RPMI7951 (cell line): ENCODE data around the gene SEC16A. TPM values are rescaled to one million over a fixed set of nuclear protein-coding genes. Genes with fewer than 3 reads are reported as not detected.
"Not testable (repeated sequence)": the region's sequence is repeated elsewhere in the genome, so short reads cannot be mapped to it uniquely, and the experiment has no call there.

Experiments
- DNase-seq: peaks from one replicate; pipeline ENCODE4 v3.0.0-alpha.2; 2012; ENCODE audit warnings: low read depth
- total RNA-seq: library from RNA; depleted of rRNA; stranded (reverse); fragments of >200 nt; shearing (Covaris generic); gene quantifications from 2 replicates; pipeline ENCODE4 v1.2.3, GENCODE V29; 2014

SEC16A gene
- total RNA-seq, 1 experiment from 2014 or later: 14.5 TPM

DNA sequence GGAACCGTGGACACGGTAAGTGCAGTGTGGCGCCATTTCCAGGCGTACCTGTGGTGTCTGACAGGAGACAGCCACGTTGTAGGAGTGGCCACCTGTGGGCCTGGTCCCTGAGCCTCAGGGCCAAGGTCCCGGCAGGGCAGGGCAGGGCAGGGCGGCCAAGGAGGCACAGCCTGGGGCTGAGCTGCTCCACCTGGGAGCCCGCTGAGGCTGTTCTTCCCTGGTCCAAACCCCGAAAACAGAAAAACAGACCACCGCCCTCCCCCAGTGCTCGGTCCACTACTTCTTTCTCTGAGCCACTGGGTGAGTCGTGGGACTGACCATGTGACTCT is 63.8 kb downstream of the SEC16A start:
- no peak for DNase-seq

DNA sequence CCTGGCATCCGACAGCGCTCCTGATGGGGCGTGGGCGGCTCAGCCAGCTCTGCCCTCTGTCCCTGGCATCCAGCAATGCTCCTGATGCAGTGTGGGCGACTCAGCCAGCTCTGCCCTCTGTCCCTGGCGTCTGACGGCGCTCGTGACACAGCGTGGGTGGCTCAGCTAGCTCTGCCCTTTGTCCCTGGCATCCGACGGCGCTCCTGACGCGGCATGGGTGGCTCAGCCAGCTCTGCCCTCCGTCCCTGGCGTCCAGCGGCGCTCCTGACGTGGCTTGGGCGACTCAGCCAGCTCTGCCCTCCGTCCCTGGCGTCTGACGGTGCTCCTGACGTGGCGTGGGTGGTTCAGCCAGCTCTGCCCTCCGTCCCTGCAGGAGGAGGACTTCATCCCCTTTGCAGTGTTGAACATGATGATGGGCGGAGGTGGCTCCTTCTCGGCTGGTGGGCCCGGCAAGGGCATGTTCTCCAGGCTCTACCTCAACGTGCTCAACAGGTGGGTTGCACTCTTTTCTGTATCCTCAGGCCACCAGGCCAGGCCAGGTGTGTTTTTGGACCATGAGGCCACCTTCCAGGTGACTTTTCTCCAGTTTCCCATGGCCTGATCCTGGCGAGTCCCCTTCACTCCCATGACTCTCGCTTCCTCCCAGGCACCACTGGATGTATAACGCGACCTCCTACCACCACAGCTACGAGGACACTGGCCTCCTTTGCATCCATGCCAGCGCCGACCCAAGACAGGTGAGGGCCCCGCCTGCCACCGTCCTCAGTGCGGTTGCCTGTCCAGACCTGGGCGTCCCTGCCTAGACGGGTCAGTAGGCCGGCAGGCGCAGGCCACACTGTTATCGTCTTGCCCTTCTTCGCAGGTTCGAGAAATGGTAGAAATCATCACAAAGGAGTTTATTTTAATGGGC is 64.4 kb downstream of the SEC16A start:
- no peak for DNase-seq

DNA sequence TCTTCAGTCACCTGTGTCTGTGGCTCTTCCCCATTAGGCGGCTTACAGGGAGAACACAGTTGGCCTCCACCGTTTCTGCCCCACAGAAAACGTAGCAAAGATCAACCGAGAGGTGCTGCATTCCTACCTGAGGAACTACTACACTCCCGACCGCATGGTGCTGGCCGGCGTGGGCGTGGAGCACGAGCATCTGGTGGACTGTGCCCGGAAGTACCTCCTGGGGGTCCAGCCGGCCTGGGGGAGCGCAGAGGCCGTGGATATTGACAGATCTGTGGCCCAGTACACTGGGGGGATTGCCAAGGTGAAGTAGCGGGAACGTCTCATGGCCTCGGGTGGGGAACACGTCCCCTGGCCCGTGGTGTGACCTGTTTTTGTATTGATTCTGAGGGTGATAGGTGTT is 65.9 kb downstream of the SEC16A start:
- no peak for DNase-seq

DNA sequence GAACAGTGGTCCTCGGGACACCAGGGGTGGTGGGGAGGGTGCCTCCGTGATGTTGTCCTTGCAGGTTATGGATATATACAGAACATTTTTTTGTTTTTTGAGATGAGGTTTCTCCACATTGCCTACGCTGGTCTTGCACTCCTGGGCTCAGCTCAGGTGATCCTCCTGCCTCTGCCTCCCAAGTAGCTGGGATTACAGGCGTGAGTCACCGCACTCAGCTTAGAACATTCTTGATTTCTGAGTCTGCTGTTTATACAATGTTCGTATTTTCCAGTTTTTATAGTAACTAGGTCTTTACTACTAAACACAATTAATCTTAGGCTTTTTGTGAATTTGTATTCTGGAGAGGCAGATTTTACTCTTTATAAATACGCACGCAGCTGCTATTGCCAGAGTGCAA is 66.4 kb downstream of the SEC16A start:
- DNase-seq: no peak

DNA sequence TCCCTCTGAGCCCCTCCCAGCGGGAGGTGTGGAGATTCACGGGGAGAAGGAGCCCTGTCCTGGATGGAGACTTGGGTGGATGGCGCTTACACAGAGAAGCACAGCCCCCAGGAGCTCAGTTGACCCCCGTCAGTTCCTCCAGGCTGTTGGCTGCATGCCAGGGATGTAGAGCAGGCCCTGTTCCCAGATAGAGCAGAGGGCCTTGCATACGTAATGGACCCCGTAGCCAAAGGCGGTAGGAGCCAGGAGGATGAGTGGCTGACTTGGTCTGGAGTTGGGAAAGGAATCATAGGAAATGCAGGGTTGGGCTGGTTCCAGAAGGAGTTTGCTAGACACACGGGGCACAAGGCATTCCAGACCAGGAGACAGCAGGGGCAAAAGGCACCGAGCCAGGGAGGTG is 69.9 kb downstream of the SEC16A start:
- no peak for DNase-seq

DNA sequence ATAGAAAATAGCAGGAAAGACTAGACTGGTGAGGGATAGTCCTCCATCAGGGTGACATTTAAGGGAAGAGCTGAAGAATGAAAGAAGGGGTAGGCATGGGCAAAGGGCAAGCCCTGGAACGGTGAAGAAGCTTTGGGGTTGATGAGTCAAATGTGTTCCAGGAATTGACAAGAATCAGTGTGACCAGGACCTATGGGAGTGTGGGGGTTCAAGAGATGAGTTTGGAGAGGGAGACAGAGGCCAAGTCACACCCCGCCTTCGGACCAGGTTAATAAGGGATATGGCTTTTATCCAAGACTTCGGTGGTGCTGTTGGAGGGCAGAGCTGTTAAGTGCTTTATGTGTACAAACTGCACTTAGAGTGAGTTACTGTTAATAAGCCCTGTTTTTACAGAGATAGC is 71.5 kb downstream of the SEC16A start:
- no peak for DNase-seq

DNA sequence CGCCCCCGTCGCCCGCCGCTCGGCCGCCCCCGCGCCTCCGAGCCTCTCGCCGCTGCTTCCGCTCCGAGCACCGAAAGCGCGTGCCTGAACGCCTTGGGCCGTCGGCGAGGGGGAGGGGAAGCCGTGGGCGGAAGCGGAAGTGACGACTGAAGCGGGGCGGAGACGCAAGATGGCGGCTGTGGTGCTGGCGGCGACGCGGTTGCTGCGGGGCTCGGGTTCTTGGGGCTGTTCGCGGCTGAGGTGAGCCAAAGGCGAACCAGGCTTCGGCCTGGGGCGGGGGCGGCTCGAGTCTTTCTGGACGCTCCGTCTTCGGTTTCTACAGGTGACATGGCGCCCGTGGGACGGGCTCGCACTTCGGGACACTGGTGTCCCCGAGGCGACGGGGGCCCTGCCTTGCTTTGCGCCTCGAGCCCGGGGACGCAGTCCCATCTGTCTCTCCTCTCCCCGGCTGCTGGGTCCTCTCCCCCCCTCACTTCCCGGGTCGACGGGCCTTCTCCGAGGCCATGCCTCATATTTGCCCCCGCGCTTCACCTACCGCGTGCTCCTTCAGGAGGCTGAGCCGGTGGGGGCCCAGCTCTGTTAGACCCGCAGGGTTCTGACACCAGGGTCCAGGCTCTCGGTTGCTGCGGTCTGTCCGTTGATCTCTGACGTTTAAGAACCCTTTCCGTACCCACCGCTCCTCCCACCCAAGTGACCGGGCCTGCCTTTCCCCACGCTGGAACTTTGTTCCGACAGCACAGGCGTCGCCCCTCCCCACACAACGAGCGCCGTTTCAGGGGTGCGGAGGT is 72.1 kb downstream of the SEC16A start, which contains the start of the genes ENTR1 and PMPCA:
ENTR1 (minus strand) TSS at position 115 of the 788 bp plus-strand sequence. CDS start 217 bp downstream, outside the sequence.
PMPCA (plus strand) TSS at position 159 of the 788 bp plus-strand sequence; CDS start at position 170, 11 bp downstream.
- peak; percentile 81 for DNase-seq

DNA sequence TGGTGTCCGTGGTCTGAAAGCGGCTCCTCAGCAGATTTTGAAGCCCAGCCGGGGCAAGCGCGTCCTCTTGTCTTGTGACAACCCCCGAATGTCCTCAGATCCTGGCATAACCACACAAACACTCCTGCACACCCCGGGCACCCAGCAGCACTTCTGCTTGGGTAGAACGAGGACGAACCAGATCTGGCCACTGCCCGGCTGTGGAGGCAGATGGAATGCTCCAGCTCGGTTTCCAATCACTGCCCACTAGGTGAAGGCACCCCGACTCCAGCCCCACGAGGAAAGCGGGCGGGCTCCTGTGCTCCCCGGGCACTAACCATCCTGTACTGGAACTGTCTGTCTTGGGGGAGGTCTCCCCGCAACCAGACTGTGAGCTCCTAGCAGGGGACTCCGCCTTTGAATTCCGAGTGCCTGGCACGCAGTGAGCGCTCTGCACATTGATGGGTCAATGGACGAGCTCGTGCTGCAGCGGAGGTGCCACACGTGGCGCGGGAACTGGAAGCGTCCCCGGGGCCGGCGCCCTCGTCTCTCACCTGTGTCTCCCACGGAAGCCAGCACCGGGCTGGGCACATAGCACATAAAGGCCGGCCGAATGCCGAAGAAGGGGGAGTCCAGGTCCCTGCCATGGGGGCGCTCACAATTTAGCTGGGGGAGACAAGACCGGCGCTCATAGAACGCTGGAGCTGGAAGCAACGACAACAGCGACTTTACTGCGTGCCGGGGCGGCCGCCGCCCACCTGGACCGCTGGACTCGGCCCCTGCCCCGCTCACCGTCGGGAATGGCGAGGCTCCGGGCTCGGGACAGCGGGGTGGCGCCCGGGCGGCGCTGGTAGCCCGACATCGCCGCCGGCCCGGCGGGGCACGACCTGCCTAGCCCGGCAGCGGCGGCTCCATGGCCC is 73.0 kb downstream of the SEC16A start:
- peak; percentile 38 for DNase-seq

DNA sequence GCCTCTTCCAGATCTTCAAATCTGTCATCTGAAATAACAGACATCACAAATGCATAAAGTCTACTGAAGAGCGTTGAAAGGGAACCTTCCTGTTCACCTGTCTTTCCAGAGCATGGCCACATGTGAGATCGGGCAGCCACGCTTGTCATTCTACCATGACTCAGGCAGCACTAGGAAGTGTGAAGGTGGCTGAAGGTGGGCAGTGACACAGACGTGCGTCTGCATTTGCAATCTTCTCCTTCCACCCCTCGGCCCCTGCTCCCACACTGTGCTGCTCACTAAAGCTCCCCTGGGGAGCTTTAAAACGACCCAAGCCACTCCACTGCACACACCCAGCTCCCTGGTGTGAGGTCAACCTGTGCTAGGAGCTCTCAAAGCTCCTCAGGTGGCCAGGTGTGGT is 74.9 kb downstream of the SEC16A start:
- DNase-seq: no peak

DNA sequence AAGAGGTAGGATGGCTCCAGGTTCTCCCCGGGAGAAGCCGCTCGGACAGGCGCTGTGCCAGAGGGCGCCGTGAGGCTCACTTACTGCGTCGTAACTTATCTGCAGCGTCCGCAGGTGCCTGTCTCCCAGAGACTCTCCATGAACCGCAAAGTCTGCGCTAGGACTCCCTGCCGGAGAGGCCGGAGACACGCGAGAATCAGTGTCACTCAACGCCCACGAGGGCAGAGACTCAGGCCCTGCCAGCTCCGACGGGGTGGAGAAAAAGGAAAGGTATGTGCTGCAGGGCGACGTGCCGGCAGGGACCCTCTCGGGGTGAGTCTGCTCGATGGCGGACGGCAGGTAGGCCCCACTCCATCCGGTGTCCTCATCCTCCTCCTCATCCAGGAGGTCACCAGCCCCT is 75.8 kb downstream of the SEC16A start:
- DNase-seq: not testable (repeated sequence)

DNA sequence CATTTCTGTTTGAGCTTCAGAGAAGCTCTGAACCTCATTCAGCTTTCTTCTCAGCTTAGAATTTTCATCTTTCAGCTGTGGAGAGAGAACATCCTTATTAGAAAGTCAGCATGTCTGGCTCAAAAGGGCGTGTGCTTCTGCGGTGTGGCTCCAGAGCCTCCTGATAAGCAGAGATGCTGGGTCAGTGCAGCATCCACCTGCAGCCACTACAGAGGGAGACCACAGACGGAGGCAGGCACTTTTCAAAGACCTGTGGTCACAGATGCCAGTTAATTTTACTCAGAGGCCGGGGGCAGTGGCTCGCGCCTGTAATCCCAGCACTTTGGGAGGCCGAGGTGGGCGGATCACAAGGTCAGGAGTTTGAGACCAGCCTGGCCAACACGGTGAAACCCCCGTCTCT is 76.9 kb downstream of the SEC16A start:
- not testable (repeated sequence) for DNase-seq

DNA sequence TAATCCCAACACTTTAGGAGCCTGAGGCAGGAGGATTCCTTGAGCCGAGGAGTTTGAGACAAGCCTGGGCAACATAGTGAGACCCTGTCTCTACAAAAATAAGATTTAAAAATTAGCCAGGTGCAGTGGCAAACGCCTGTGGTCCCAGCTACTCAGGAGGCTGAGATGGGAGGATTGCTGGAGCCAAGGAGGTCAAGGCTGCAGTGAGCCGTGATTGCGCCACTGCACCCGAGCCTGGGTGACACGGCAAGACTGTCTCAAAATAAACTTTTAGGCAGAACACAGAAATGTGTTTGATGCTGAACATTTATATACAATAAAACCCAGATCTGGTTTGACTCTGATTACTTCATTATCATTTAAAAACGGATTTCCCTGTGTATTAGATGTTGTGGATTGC is 77.4 kb downstream of the SEC16A start:
- DNase-seq: no peak

DNA sequence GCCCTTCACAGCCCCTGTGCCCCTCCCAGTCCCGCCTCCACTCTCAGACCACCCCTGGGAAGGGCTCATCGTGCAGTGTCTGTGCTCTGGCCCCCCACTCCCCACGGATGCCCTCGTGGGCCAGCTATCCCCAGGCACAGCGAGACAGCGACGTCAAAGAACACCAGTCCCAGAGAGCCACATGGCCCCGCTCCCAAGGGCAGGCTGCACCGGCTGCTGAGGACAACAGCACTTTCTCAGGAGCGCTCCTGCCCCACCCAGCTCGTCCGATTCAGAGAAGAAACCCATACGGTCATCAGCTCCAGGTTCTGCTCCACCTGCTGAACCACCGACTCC is 78.1 kb downstream of the SEC16A start:
- DNase-seq: no peak

DNA sequence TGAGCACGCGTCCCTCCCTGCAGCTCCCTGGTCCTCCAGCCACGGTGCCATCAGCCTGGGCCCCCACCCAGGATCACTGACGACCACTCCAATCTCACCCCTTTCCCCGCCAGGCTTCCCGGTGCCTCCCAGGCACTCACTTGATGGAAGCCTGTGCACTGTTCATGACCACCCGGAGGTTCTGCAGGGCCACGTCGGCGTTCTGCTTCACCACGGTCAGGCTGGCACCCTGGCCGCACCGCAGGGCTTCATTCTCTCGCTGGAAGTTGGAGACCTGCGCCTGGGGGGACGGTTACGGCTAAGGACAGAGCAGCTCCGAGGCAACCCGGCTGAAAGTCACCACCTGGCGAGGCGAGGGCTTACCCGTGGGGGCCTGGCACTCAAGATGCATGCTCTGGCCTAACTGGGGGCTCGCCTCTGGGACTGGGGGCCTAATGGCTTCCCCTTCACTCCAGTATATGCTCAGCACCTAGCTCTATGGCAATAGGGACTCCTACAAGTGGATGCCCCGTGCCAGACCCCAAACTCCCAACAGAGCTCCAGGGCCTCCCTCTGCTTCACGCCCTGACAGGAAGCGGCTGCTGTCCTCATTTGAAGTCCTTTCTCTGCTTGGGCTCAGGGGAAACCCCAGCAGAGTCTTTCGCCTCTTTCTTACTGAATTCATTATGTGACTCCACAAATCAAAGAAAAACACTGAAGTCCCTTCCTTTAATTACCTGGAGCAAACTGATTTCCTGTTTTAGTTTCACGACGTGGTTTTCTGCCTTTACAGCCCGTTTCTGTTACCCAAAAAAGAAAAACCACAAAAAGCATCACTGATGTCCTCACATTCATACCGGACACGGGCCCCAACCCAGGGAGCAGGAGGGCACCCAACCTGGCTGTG is 78.7 kb downstream of the SEC16A start:
- DNase-seq: no peak

DNA sequence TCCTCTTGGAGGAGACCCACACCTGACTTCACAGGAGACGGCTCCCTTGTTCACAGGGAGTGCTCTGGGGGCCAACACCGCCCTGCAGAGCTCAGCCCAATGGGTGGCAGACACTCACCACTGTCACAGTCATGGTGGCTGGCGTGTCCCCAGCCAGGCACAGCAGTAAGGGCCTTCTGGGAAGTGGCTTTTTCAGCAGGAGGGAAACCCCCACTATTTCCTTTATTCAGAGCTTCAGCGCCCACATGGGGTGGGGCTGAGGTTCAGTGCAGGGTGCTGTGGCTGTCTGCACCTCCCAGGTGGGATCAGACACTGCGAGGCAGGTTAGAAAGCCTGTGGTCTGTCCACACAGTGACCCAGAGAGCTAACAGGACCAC is 79.3 kb downstream of the SEC16A start:
- no peak for DNase-seq

DNA sequence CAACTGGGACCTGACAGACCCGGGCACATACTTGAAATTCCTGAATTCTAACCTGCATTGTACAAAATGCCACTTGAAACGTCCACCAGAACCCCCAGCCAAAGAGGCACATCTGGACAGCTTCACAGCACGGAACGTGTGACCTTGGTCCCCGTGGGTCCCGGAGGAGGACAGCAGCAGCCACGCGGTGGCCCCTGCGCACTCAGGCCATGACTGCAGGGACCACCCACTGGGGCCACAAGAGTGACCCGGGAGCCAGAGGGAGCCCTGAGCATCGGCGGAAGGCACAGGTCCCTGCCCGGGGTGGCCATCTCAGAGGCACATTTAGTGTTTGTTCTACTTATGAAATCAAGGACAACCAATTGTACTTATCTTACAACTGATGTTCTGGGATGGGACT is 80.8 kb downstream of the SEC16A start:
- no peak for DNase-seq

DNA sequence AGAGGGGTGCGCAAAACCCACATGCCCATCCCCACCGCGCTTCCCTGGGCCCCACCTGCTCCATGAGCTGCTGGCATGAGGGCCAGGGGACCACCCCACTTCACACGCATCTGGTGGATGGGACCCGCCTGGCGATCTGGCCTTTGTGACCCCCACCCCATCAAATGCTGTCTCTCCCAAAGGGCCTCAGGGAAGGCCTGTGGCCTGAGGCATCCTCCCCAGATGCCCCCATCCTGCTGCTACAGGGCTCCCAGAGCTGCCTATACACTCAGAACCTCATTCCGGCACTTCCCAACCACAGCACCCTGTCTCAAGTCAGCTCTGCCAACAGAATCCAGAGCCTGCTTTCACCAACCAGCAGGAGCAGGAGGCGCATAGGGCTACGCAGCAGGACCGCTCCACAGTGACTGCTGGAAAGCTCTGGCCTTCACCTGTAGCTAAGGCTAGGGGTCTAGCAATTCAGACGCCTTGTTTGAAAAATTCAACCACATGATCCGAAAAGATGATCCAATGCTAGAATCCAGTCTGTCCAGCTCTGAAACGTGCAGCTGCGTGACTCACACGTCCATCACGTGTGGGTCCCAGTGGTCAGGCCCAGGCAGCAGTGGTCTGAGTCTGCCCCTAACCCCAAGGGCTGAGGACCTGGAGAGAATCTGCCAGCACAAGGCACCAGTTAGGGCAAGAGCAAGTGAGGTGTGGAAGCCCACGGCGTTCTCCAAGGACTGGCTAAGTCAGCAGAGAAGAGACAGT is 81.5 kb downstream of the SEC16A start:
- DNase-seq: peak; percentile 14

DNA sequence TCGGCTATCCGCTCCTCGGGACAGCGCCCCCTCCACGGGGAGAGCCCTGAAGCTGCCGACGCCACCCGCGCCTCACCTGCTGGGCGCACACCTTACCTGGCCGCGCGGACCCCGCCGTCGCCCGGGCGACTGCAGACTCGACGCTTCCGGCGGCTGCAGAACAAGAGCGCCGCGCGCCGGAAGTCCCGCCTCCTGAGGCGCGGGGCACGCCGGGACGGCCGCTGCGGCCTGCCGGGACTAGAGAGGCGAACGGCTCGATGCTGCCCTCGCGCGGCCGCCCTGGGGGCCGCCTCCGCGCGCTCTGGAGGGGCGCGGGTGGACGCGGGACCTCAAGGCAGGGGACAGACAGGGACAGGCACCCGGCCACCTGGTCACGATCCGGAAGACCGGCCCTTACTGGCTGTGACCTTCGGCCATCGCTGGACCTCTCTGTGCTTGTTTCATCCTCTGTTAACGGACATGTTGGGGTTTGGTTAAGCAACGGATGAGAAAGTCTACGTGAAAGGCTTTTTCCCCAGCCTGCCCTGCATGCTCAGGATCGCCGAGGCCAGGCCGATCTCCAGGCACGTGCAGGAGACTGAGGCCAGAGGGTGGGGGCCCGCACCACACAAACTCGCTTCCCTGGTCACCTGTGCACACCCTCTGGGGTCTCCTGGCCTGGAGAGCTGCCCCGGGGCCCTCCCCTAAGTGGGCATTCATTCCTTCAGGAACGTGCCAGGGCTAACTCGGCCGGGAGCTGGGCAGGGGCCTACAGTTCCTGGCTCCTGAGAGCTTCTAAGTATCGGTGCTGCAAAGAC is 82.6 kb downstream of the SEC16A start, which contains the start of gene SNAPC4:
SNAPC4 (minus strand) TSS at position 133 of the 797 bp plus-strand sequence. CDS start 1,742 bp downstream, outside the sequence.
- DNase-seq: peak; percentile 79
